Astrocyte (in vitro differentiated cells and primary cell): ENCODE results near the gene TSSK6. TPM values are rescaled to one million over a fixed set of nuclear protein-coding genes. Genes with fewer than 3 reads are reported as not detected.

Experiments
- DNase-seq: peaks from one replicate; pipeline ENCODE4 v3.0.0-alpha.2; 2010; ENCODE audit warnings: low read depth
- FAIRE-seq: peaks from 2 replicates; lab custom pipeline; 2011; peaks lifted over from hg19 to GRCh38; lab: Jason Lieb, UNC
- H2AFZ ChIP-seq: 2 replicates; pipeline ENCODE4 v1.6.0; 2012; ENCODE audit warnings: low read depth, low read length, inconsistent platforms
- H3K27ac ChIP-seq: 2 replicates; pipeline ENCODE4 v1.5.1; 2011; ENCODE audit warnings: low read depth, low read length, inconsistent platforms
- H3K27me3 ChIP-seq: 2 replicates; pipeline ENCODE4 v1.6.0; 2011; ENCODE audit warnings: low read length, inconsistent platforms; ENCODE audit not compliant: insufficient read depth
- H3K36me3 ChIP-seq: 2 replicates; pipeline ENCODE4 v1.5.1; 2011; ENCODE audit warnings: low read length, inconsistent platforms; ENCODE audit not compliant: insufficient read depth
- H3K4me1 ChIP-seq: 2 replicates; pipeline ENCODE4 v1.5.1; 2011; ENCODE audit warnings: low read length, inconsistent platforms; ENCODE audit not compliant: insufficient read depth
- H3K4me2 ChIP-seq: 2 replicates; pipeline ENCODE4 v1.6.0; 2012; ENCODE audit warnings: low read length, inconsistent platforms
- H3K4me3 ChIP-seq: 2 replicates; pipeline ENCODE4 v1.5.1; 2011; ENCODE audit warnings: low read depth, mild to moderate bottlenecking, low read length, inconsistent platforms; ENCODE audit not compliant: insufficient read depth
- H3K79me2 ChIP-seq: 2 replicates; pipeline ENCODE4 v1.6.0; 2012; ENCODE audit warnings: mild to moderate bottlenecking, low read length, inconsistent platforms; ENCODE audit not compliant: insufficient read depth
- H3K9ac ChIP-seq: 2 replicates; pipeline ENCODE4 v1.6.0; 2012; ENCODE audit warnings: mild to moderate bottlenecking, low read length, inconsistent platforms
- H3K9me3 ChIP-seq: 2 replicates; pipeline ENCODE4 v1.5.1; 2012; ENCODE audit warnings: low read depth, mild to moderate bottlenecking, low read length, inconsistent platforms; ENCODE audit not compliant: insufficient read depth
- H4K20me1 ChIP-seq: 2 replicates; pipeline ENCODE4 v1.6.0; 2012; ENCODE audit warnings: low read length, inconsistent platforms; ENCODE audit not compliant: insufficient read depth
- H3K27ac Mint-ChIP-seq: one replicate; pipeline ENCODE4 v1.8.0; 2021; ENCODE audit warnings: mild to moderate bottlenecking, mixed read lengths; ENCODE audit not compliant: unreplicated experiment
- H3K27me3 Mint-ChIP-seq: one replicate; pipeline ENCODE4 v1.8.0; 2021; ENCODE audit warnings: low read depth, mixed read lengths; ENCODE audit not compliant: unreplicated experiment
- H3K36me3 Mint-ChIP-seq: one replicate; pipeline ENCODE4 v1.8.0; 2021; ENCODE audit warnings: low read depth, mixed read lengths; ENCODE audit not compliant: unreplicated experiment
- H3K4me1 Mint-ChIP-seq: one replicate; pipeline ENCODE4 v1.8.0; 2021; ENCODE audit warnings: low read depth, mixed read lengths; ENCODE audit not compliant: unreplicated experiment
- H3K4me3 Mint-ChIP-seq: one replicate; pipeline ENCODE4 v1.8.0; 2021; ENCODE audit warnings: mild to moderate bottlenecking, moderate library complexity, mixed read lengths; ENCODE audit not compliant: unreplicated experiment
- H3K9me3 Mint-ChIP-seq: one replicate; pipeline ENCODE4 v1.8.0; 2021; ENCODE audit warnings: mild to moderate bottlenecking, mixed read lengths; ENCODE audit not compliant: unreplicated experiment
- CTCF ChIP-seq: IDR thresholded peaks from 2 replicates; pipeline ENCODE4 v1.5.1; 2011; ENCODE audit warnings: low read depth, mild to moderate bottlenecking, inconsistent platforms, low read length, moderate library complexity; ENCODE audit not compliant: insufficient read depth
- EZH2 ChIP-seq: IDR thresholded peaks from 2 replicates; pipeline ENCODE4 v1.6.1; 2012; ENCODE audit warnings: mild to moderate bottlenecking, low read length, inconsistent platforms; ENCODE audit not compliant: insufficient read depth
- total RNA-seq: library from RNA; stranded (reverse); gene quantifications from 2 replicates; pipeline ENCODE4 v1.2.1, GENCODE V29; 2021

Gene TSSK6
- total RNA-seq, 1 donor from 2014 or later = 1.8 TPM

GRCh38 chr19:19502808-19503602 is 12.3 kb downstream of the TSSK6 start:
- H3K79me2 ChIP-seq = peaks cover 1% of the 10 kb centered on the region
- no peaks in the 10 kb centered on the region for H3K4me1 ChIP-seq
- Mint-ChIP-seq H3K36me3 (peaks cover 14% of the 10 kb centered on the region), H3K27ac (no peak overlapping the region), H3K27me3 (no peaks in the 10 kb centered on the region), H3K4me3 (no peak overlapping the region), H3K9me3 (no peaks in the 10 kb centered on the region), H3K4me1 (no peaks in the 10 kb centered on the region)
- no peak for FAIRE-seq
- H3K27me3 ChIP-seq = no peaks in the 10 kb centered on the region
- H4K20me1 ChIP-seq = peaks cover 20% of the 10 kb centered on the region
- TF ChIP-seq EZH2 (no peak), CTCF (no peak)
- peaks cover 33% of the 10 kb centered on the region for H3K36me3 ChIP-seq
- H3K4me2 ChIP-seq = no peak overlapping the region
- no peaks in the 10 kb centered on the region for H3K9me3 ChIP-seq
- no peak overlapping the region for H3K4me3 ChIP-seq
- H2AFZ ChIP-seq = no peak overlapping the region
- H3K9ac ChIP-seq = no peak overlapping the region
- H3K27ac ChIP-seq = no peak overlapping the region
- DNase-seq = no peak

- Histone ChIP-seq H3K4me3 (no peak overlapping the region), H3K4me2 (no peak overlapping the region), H3K4me1 (no peaks in the 10 kb centered on the region), H3K27me3 (no peaks in the 10 kb centered on the region), H3K79me2 (peaks cover 6% of the 10 kb centered on the region), H3K9ac (no peak overlapping the region), H3K9me3 (no peaks in the 10 kb centered on the region), H2AFZ (no peak overlapping the region), H3K36me3 (peaks cover 31% of the 10 kb centered on the region), H3K27ac (no peak overlapping the region), H4K20me1 (peaks cover 20% of the 10 kb centered on the region)
- H3K4me1 Mint-ChIP-seq = no peaks in the 10 kb centered on the region
- no peaks in the 10 kb centered on the region for H3K9me3 Mint-ChIP-seq
- peaks cover 14% of the 10 kb centered on the region for H3K36me3 Mint-ChIP-seq
- H3K27ac Mint-ChIP-seq = no peak overlapping the region
- DNase-seq (no peak), FAIRE-seq (no peak)
- no peak overlapping the region for H3K4me3 Mint-ChIP-seq
- no peaks in the 10 kb centered on the region for H3K27me3 Mint-ChIP-seq
- TF ChIP-seq EZH2 (no peak), CTCF (no peak)
These were observed 13.1 kb downstream of the TSSK6 start for GRCh38 chr19:19502281-19502680.

DNA sequence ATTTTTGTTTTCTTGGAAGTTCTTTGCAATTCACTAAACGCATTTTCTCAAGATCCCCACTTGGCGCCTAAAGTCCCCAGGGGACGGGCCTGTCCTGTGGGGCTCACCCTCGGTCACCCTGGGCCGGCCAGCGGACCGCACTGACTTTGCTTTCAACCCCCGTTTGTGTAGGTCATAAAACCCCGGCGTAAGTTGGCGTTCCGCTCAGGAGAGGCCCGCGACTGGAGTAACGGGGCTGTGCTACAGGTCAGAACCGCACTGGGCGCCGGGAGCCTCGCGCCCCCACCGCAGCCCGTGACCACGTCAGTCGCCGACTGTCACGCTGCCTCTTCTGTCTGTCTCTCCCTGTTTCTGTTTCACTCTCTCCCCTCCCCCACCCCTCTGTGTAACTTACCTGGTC is 13.6 kb downstream of the TSSK6 start:
- no peak for FAIRE-seq
- TF ChIP-seq EZH2 (no peak), CTCF (no peak)
- no peak overlapping the region for H3K27ac Mint-ChIP-seq
- no peaks in the 10 kb centered on the region for H3K4me1 Mint-ChIP-seq
- H3K27me3 Mint-ChIP-seq = no peaks in the 10 kb centered on the region
- DNase-seq = no peak
- Histone ChIP-seq H3K36me3 (peaks cover 31% of the 10 kb centered on the region), H3K27ac (no peak overlapping the region), H3K27me3 (no peaks in the 10 kb centered on the region), H3K4me2 (no peak overlapping the region), H3K79me2 (peaks cover 8% of the 10 kb centered on the region), H3K9me3 (no peaks in the 10 kb centered on the region), H3K4me1 (no peaks in the 10 kb centered on the region), H3K9ac (no peak overlapping the region), H3K4me3 (no peak overlapping the region), H2AFZ (no peak overlapping the region), H4K20me1 (peaks cover 20% of the 10 kb centered on the region)
- H3K9me3 Mint-ChIP-seq = no peaks in the 10 kb centered on the region
- H3K36me3 Mint-ChIP-seq = peaks cover 15% of the 10 kb centered on the region
- H3K4me3 Mint-ChIP-seq = no peak overlapping the region
